Non-pigmented ciliary epithelial cell (primary cell): ENCODE measurements around the gene ITIH6.

Experiments used
- DNase-seq: peaks from one replicate; pipeline ENCODE4 v3.0.0-alpha.2; 2010; ENCODE audit warnings: low read depth

Gene ITIH6

DNA sequence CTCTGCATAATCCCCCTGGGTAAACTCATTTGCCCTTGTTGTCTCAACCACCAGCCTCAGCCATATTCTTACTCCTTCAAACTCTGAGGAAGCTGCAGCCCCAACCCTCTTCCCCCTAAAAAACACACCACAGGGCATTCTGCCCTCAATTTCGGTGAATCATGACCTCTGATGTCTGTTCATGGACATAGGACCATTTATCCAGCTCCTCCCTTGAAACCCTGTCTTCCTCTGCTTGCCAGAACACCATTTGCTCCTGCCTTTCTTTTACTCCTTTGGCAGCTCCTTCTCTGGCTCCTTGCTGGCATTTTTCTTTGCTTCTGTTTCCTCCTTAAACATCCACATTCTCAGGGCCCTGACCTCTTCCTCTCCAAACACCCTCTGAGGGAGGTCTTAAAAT, 87.1 kb downstream of the ITIH6 start:
- no peak for DNase-seq

- DNase-seq: no peak
These were observed 89.7 kb downstream of the ITIH6 start for GRCh38 chrX:54708404-54708803.
